ENCODE data around the gene CUL4A.

GRCh38 chr13:113183450-113184129, 25.8 kb upstream of the CUL4A start:
- TF ChIP-seq CTCF (conservative IDR thresholded peaks at IDR 0.05) = no peak
- no peak for TF ChIP-seq ZFX (IDR thresholded peaks at IDR 0.05)
